HG02970 (cell line): ENCODE measurements around the gene HMOX2.

ENCODE experiments used
- ATAC-seq: cut with Tn5 transposase; IDR thresholded peaks from one replicate; pipeline ENCODE4 v1.9.1; 2021; ENCODE audit warnings: mild to moderate bottlenecking, moderate library complexity, moderate number of reproducible peaks; ENCODE audit not compliant: unreplicated experiment, low FRiP score

The HMOX2 gene

GRCh38 chr16:4475880-4476788 lies at the start of gene HMOX2:
Gene HMOX2, plus strand, starts transcription at chr16:4476398. Its CDS starts 29,127 bp downstream, at chr16:4505525.
- peak; percentile 87 for ATAC-seq

- ATAC-seq = no peak
Measured at GRCh38 chr16:4426722-4427372, 49.4 kb upstream of the HMOX2 start.

GRCh38 chr16:4428500-4428899 lies 47.7 kb upstream of the HMOX2 start:
- ATAC-seq = no peak

- no peak for ATAC-seq
Measured at GRCh38 chr16:4431023-4431422, 45.2 kb upstream of the HMOX2 start.

- ATAC-seq = no peak
Measured at GRCh38 chr16:4433228-4433627, 43.0 kb upstream of the HMOX2 start.

- ATAC-seq = no peak
Measured at GRCh38 chr16:4433914-4434787, 42.0 kb upstream of the HMOX2 start.

GRCh38 chr16:4435337-4436067 lies 40.7 kb upstream of the HMOX2 start:
- ATAC-seq = no peak

- ATAC-seq = no peak
Measured at GRCh38 chr16:4437366-4437765, 38.8 kb upstream of the HMOX2 start.

- ATAC-seq = no peak
Measured at GRCh38 chr16:4442371-4442770, 33.8 kb upstream of the HMOX2 start.

GRCh38 chr16:4443271-4443670 lies 32.9 kb upstream of the HMOX2 start:
- ATAC-seq = no peak

GRCh38 chr16:4443986-4444385 lies 32.2 kb upstream of the HMOX2 start:
- no peak for ATAC-seq

GRCh38 chr16:4450430-4450829 lies 25.8 kb upstream of the HMOX2 start:
- no peak for ATAC-seq

- no peak for ATAC-seq
Measured at GRCh38 chr16:4450931-4451519, 25.2 kb upstream of the HMOX2 start.

- no peak for ATAC-seq
Measured at GRCh38 chr16:4452674-4453073, 23.5 kb upstream of the HMOX2 start.

- no peak for ATAC-seq
Measured at GRCh38 chr16:4454623-4455022, 21.6 kb upstream of the HMOX2 start.

- ATAC-seq = no peak
Measured at GRCh38 chr16:4455081-4455480, 21.1 kb upstream of the HMOX2 start.

- ATAC-seq = no peak
Measured at GRCh38 chr16:4455951-4456350, 20.2 kb upstream of the HMOX2 start.

GRCh38 chr16:4460936-4461249 lies 15.3 kb upstream of the HMOX2 start:
- no peak for ATAC-seq

- no peak for ATAC-seq
Measured at GRCh38 chr16:4461250-4462085, 14.7 kb upstream of the HMOX2 start.
